NCI-H446 treated with DMSO at 0.1 percent for 48 hours (cell line): ENCODE measurements around the gene ADAMTS2.
A peak's percentile ranks its signal among the peaks of the same experiment; 100 is the strongest.

Experiments used
- DNase-seq: peaks from one replicate; lab custom pipeline; 2025; lab: John Stamatoyannopoulos, UW

The ADAMTS2 gene

GRCh38 chr5:179278546-179278945, 66.7 kb downstream of the ADAMTS2 start:
- no peak for DNase-seq

DNA sequence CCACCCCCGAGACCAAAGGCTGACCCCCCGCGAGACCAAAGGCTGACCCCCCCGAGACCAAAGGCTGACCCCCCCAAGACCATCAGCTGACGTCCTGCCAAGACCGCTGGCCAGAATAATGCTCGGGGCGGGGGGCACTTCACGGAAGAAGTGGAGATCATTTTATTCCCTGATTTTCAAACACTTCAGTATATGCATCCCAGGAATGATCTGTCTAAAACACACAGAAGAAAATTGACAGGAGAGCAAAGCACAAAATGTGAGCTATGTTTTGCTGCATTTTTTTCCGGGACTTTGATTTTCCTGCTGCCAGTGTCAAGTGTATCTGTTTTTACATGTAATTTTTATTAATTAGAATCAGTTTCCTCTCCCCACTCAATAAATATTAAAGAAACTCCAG, 67.1 kb downstream of the ADAMTS2 start:
- no peak for DNase-seq

DNA sequence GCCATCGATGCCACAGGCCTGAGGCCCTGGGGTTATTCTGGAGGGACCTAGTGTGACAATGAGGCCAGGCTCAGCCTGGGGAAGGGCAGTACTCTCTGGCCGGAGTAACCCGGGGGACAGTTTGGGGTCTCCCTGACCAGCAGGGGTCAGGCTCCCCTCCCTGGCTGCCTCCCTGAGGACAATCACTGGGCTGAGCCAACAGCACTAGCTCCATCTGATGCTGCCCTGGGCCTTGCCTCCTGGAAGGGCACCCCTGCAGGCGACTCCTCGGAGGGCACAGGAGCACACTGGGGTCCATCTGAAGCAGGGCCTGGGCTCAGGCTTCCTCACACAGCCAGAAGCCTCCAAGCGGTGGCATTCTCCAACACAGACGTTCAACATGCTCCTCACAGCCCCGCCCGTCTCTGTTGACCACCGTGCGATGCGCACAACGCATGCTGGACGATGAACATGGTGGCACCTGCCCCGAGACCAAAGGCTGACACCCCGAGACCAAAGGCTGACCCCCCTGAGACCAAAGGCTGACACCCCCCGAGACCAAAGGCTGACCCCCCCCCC, 68.3 kb downstream of the ADAMTS2 start:
- DNase-seq = no peak

- no peak for DNase-seq
Measured at GRCh38 chr5:179275941-179276837, 69.1 kb downstream of the ADAMTS2 start.

- DNase-seq = peak; percentile 10
Measured at GRCh38 chr5:179275381-179275878, 69.8 kb downstream of the ADAMTS2 start.

DNA sequence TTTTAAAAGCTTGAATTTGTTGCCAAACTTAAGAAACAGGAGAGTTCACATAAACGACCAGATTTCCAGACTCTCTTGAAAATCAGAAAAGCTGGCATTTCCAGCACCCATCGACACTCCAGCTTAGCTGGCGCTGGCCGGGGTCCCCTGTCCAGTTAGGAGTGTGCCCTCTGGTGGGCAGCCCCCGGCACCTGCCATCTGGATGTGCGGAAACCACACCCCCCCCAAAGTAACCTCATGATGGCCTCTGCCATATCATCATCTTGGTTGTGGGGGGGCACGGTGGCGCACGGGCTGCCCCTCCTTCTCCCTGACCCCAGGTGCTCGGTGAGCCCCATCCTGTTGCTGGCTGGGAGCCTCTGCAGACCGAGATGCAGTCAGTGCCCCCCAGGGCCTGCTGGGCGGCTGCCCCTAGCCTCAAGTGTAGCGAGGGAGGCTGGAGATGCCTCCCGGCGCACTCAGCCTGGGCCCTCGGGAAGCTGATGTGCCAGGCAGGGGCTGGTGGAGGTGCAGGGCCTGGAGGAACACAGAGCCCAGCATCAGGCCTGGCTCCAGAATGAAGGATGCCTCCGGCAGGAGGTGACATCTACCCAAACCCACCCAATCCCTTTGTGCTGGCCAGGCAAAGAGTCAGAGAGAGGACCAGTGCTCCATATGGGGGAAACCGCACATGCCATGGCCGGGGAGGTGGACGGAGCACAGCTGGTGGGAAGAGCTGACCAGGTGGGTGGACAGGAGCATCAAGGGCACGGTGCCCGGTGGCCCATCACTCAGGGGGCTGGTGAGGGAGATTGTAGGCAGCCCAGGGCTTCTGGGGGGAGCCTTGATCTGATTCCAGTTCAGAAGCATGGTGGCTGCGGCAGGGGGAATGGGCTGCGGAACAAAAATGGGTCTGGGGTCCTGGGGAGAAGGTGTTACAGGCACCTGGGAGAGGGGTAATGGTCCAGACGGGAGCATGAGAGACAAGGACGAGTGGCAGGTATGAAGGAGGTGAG, 70.6 kb downstream of the ADAMTS2 start:
- no peak for DNase-seq

- no peak for DNase-seq
Measured at GRCh38 chr5:179273441-179274145, 71.7 kb downstream of the ADAMTS2 start.

- no peak for DNase-seq
Measured at GRCh38 chr5:179273073-179273435, 72.2 kb downstream of the ADAMTS2 start.

DNA sequence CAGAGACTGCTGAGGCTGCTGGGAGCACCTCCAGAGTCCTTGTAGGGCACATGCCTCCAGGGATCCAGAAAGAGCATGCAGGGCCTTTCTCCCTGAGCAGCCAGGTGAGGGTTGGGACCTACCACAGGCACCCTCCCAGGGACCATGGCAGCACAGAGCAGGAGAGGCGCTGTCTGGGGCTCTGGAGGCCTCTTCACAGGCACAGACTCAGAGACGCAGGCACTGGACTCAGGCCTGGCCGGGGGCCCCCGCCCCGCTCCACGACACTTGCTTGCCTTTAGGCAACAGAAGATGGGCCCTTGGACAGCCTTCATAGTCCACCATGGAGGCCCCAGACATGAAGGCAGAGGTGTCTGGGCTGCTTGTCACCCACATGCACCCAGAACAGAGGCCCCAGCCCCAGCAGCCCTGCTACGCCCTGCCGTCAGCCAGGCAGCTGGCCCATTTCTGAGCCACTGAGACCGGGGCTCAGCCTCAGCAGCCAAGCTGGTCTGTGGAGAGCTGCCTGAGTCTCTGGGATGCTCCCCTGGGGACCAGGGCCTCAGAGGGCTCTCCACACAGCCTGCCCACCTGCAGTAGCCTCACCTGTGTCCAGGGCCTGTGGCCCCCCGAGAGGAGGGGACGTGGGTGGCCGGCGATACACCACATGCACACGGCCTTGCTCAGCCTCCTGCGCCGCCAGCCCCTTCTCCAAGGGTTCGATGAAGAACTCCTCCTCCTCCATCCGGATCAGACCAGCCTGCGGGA, 72.8 kb downstream of the ADAMTS2 start:
- DNase-seq = no peak

GRCh38 chr5:179271821-179272325, 73.4 kb downstream of the ADAMTS2 start:
- DNase-seq = no peak

GRCh38 chr5:179271428-179271734, 73.9 kb downstream of the ADAMTS2 start:
- DNase-seq = no peak

GRCh38 chr5:179270581-179271427, 74.5 kb downstream of the ADAMTS2 start:
- no peak for DNase-seq

- DNase-seq = no peak
Measured at GRCh38 chr5:179269781-179270543, 75.3 kb downstream of the ADAMTS2 start.

DNA sequence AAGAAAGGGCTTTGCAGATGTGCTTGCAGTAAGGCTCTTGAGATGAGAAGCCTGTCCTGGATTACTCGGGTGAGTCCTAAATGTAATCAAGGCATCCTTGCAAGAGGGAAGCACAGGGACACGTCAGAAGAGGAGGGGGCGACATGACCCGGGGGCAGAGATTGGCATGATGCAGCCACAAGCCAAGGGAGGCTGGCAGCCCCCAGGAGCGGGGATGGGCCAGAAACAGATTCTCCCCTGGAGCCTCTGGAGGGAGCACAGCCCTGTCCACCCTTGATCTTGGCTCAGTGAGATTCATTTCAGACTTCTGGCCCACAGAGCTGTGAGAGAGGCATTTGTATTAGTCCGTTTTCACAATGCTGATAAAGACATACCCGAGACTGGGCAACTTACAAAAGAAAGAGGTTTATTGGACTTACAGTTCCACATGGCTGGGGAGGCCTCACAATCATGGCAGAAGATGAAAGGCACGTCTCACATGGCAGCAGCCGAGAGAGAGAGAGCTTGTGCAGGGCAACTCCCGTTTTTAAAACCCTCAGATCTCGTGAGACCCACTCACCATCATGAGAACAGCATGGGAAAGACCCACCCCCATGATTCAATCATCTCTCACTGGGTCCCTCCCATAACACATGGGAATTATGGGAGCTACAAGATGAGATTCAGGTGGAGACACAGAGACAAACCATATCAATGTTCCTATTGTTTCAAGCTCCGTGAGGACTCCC, 76.1 kb downstream of the ADAMTS2 start:
- DNase-seq = no peak

DNA sequence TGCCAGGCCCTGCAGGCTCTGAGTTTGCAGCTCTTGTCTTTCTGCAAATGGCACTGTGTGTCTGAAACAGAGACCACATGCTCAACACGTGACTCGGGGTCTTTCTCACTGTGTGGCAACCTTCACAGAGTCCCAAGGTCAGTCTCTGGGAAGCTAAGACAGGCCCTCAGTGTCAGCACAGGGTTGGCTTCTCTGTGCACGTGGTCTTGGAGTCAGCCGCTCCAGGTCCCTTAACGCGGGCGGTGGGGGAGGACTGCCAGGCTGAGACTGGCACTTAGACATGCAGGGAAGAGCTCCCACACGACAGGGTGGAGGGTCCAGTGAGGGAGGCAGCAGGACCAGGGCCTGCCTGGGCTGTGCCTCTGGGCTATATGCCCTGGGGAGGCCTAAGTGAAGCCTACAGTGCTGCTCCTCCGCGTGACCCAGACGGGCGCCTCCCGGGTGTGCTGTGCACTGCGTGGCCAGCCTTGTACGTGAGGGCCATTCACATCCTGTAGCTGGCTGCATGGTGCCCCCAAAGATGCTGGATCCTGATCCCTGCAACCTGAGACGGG, 76.8 kb downstream of the ADAMTS2 start:
- DNase-seq = no peak

DNA sequence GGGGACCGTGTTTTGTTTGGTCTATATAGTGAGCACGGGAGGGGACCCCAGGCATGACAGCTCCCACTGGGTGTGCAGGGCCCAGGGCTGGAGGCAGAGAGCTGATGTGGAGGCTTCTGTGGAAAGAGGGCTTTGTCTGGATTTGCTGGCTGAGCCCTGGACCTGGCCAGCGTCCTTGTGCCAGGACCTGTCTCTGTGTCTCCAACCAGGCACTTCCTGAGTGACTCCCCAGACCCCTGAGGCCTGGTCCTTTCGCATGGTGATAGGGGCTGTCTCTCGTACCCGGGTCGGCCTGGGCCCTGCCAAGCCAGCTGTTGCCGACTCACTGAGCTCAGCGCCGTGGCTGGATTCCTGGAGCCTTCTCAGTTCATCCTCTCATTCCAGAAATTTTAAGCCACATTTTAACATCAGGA, 77.6 kb downstream of the ADAMTS2 start:
- no peak for DNase-seq

- no peak for DNase-seq
Measured at GRCh38 chr5:179267071-179267670, 78.1 kb downstream of the ADAMTS2 start.
